SIG-M5 treated with dmso at 0.1 percent for 504 hours (cell line): Measurements from ENCODE around the gene MRPL39.
"Not testable (repeated sequence)": the region's sequence is repeated elsewhere in the genome, so short reads cannot be mapped to it uniquely, and the experiment has no call there.

Source experiments
- DNase-seq: peaks from one replicate; lab custom pipeline; 2025; ENCODE audit not compliant: unreplicated experiment; lab: John Stamatoyannopoulos, UW

The MRPL39 gene

GRCh38 chr21:25607151-25608043 is at the start of gene MRPL39:
Gene MRPL39 (minus strand): TSS chr21:25607481. CDS start chr21:25607475, 6 bp downstream.
- DNase-seq: peak; percentile 86

GRCh38 chr21:25656412-25656811 is 49.1 kb upstream of the MRPL39 start:
- DNase-seq: no peak

- no peak for DNase-seq
These were observed 41.9 kb upstream of the MRPL39 start for GRCh38 chr21:25649146-25649545.

- peak; percentile 72 for DNase-seq
These were observed 40.4 kb upstream of the MRPL39 start for GRCh38 chr21:25647647-25648046.

GRCh38 chr21:25646474-25646873 is 39.2 kb upstream of the MRPL39 start:
- DNase-seq: no peak

- DNase-seq: no peak
These were observed 36.2 kb upstream of the MRPL39 start for GRCh38 chr21:25643486-25643885.

- DNase-seq: no peak
These were observed 33.6 kb upstream of the MRPL39 start for GRCh38 chr21:25640943-25641292.

GRCh38 chr21:25640202-25640942 is 33.1 kb upstream of the MRPL39 start:
- no peak for DNase-seq

- no peak for DNase-seq
These were observed 32.4 kb upstream of the MRPL39 start for GRCh38 chr21:25639551-25640201.

GRCh38 chr21:25638660-25639550 is 31.6 kb upstream of the MRPL39 start, which contains the start of gene JAM2:
Gene JAM2 (plus strand): TSS chr21:25639258. CDS start chr21:25639822, 564 bp downstream.
- peak; percentile 40 for DNase-seq

GRCh38 chr21:25637851-25638659 is 30.8 kb upstream of the MRPL39 start:
- no peak for DNase-seq

- peak; percentile 18 for DNase-seq
These were observed 29.4 kb upstream of the MRPL39 start for GRCh38 chr21:25636727-25637126.

GRCh38 chr21:25635310-25635709 is 28.0 kb upstream of the MRPL39 start:
- DNase-seq: no peak

- DNase-seq: no peak
These were observed 25.0 kb upstream of the MRPL39 start for GRCh38 chr21:25632296-25632695.

GRCh38 chr21:25626757-25627156 is 19.5 kb upstream of the MRPL39 start:
- peak; percentile 35 for DNase-seq

- DNase-seq: not testable (repeated sequence)
These were observed 18.7 kb upstream of the MRPL39 start for GRCh38 chr21:25625776-25626555.

- no peak for DNase-seq
These were observed 17.8 kb upstream of the MRPL39 start for GRCh38 chr21:25625036-25625435.

- DNase-seq: no peak
These were observed 17.2 kb upstream of the MRPL39 start for GRCh38 chr21:25624511-25624910.

GRCh38 chr21:25619198-25619597 is 11.9 kb upstream of the MRPL39 start:
- DNase-seq: no peak
